Gastroesophageal sphincter (tissue), 3 donors: ENCODE measurements around the gene MGA.

ENCODE experiments used
- CTCF ChIP-seq, 4 experiments: fragments of 200-600 bp in 2 of 4; fragments of 450-650 bp in 2 of 4; sonication (generic) in 1 of 4; IDR thresholded peaks; one replicate each; pipeline ENCODE4 v1.5.1; 2017 to 2019; ENCODE audit warnings: antibody characterized with exemption in 4 of 4, mild to moderate bottlenecking in 2 of 4, moderate library complexity in 2 of 4
- EP300 ChIP-seq: sonication (generic); formaldehyde crosslinking; IDR thresholded peaks from one replicate; pipeline ENCODE4 v1.6.1; 2017; ENCODE audit warnings: antibody characterized with exemption, mild to moderate bottlenecking
- POLR2A ChIP-seq, 2 donors: fragments of 450-650 bp; IDR thresholded peaks; one replicate each; pipeline ENCODE4 v1.6.1; 2017; ENCODE audit warnings: antibody characterized with exemption in 2 of 2, mild to moderate bottlenecking in 2 of 2, moderate library complexity in 1 of 2
- POLR2AphosphoS5 ChIP-seq: sonication (generic); formaldehyde crosslinking; IDR thresholded peaks from one replicate; pipeline ENCODE4 v1.6.1; 2017; ENCODE audit warnings: antibody characterized with exemption

DNA sequence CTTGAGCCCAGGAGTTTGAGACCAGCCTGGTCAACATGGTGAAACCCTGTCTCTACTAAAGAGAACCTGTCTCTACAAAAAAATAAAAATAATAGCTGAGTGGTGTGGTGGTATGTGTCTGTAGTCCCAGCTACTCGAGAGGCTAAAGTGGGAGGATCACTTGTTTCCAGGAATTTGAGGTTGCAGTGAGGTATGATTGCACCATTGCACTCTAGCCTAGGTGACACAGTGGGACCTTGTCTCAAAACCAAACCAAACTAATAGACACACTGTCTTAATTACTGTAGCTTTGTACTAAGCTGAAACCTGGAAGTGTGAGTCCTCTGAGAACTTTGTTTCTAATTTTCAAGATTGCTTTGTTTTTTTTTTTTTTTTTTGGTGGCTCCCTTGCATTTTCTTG is 30.4 kb downstream of the MGA start:
- TF ChIP-seq CTCF (IDR thresholded peaks at IDR 0.05) (no peak), EP300 (no peak), POLR2A (IDR thresholded peaks at IDR 0.05) (no peak), POLR2AphosphoS5 (no peak)
